HG03095 (cell line): ENCODE results near the gene ZNF687.
A peak's percentile ranks its signal among the peaks of the same experiment; 100 is the strongest.

Experiments used
- ATAC-seq: cut with Tn5 transposase; IDR thresholded peaks from one replicate; pipeline ENCODE4 v1.9.1; 2021; ENCODE audit warnings: moderate library complexity; ENCODE audit not compliant: unreplicated experiment

ZNF687 gene, protein sequence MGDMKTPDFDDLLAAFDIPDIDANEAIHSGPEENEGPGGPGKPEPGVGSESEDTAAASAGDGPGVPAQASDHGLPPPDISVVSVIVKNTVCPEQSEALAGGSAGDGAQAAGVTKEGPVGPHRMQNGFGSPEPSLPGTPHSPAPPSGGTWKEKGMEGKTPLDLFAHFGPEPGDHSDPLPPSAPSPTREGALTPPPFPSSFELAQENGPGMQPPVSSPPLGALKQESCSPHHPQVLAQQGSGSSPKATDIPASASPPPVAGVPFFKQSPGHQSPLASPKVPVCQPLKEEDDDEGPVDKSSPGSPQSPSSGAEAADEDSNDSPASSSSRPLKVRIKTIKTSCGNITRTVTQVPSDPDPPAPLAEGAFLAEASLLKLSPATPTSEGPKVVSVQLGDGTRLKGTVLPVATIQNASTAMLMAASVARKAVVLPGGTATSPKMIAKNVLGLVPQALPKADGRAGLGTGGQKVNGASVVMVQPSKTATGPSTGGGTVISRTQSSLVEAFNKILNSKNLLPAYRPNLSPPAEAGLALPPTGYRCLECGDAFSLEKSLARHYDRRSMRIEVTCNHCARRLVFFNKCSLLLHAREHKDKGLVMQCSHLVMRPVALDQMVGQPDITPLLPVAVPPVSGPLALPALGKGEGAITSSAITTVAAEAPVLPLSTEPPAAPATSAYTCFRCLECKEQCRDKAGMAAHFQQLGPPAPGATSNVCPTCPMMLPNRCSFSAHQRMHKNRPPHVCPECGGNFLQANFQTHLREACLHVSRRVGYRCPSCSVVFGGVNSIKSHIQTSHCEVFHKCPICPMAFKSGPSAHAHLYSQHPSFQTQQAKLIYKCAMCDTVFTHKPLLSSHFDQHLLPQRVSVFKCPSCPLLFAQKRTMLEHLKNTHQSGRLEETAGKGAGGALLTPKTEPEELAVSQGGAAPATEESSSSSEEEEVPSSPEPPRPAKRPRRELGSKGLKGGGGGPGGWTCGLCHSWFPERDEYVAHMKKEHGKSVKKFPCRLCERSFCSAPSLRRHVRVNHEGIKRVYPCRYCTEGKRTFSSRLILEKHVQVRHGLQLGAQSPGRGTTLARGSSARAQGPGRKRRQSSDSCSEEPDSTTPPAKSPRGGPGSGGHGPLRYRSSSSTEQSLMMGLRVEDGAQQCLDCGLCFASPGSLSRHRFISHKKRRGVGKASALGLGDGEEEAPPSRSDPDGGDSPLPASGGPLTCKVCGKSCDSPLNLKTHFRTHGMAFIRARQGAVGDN

DNA sequence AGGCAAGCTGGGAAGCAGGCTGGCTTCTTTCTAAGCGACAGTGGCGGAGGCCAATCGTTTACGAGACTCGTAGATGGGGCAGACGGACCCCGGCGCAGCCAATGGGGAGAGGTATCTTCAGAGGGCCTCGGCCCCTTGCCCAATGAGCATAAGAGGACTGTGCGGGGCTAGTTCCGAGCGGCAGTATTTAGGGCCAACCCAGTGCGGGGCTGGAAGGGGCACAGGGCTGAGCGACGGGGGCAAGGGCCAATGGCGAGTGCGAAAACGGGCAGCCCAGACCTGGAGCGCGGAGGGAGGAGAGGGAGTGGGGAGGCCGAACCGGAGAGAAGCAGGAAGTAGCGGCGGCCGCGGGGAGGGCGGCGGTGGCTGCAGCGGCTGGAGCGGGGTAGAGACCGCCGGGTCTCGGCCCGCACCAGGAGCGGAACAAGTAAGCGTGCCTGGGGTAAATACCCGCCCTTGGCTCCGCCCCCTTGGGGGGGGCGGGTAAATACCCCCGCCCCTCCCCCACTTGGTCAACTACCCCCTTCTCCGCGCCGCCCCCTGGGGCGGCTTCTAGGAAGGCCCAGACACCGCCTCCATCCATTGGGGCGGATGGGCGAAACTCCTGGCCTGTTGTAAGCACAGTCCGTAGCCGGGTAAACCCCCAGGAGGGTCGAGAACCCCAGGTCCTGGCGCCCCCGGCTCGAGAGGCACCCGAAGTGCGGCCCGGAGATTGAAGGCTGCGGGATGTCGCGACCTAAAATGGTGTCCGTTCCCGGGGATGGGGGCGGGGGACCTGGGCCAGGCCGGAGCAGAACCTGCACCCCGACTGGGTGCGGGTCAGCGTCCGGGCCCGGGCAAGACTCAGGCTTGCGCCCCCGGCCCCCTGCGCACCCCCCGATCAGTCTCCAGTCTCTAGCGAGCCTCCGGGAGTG is at the start of gene ZNF687:
Gene ZNF687, plus strand, starts transcription at position 331 of the 914 bp plus-strand sequence. CDS start 3,993 bp downstream, outside the sequence.
- peak; percentile 76 for ATAC-seq

DNA sequence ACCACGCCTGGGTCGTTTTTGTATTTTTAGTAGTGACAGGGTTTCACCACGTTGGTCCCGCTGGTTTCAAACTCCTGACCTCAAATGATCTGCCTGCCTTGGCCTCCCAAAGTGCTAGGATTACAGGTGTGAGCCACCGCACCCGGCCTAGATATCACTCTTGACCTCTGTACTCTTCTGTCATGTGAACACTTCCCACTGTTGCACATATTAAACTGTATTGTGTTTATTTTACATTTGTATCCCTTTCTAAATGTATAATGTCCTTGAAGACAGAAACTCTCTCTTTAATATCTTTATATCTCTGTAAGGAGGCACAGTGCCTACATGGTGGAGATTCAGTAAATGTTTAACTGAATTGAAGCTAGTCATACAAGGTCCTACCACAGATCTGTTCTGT is 46.9 kb upstream of the ZNF687 start:
- no peak for ATAC-seq

DNA sequence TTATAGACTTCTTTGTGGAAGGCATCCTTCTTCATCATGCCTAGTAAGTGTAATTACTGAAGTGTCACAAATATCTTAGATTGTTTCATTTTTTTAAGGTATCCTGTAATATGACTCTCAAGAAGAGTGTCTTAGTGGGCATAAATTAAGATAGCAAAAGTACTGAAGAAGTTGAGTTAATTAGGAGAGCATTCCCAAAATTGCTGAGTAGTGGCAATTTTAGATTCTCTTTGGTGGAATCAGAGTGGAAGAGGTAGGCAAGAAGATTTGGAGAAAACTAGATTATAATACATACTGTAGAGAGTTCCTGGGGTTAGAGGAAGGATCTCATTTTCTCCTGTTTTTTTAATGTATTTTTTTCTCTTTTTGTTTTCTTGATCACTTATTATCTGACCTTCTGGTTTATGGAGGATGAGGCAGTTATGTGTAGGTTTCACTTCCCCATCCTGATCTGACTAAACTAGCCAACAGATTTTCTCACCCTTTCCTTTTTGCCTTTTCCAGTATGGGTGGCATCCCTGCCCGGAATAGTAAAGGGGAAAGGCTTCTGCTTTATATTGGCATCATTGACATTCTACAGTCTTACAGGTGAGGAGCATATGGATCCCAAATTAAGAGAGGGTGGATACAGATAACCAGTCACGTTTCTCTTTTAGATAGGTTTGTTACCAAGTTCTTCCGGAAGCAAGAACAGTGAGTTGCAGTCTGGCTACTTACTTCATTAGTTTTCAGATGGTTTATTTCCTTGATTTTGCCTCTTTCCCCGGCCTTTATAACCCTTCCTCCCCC is 44.2 kb upstream of the ZNF687 start:
- no peak for ATAC-seq

DNA sequence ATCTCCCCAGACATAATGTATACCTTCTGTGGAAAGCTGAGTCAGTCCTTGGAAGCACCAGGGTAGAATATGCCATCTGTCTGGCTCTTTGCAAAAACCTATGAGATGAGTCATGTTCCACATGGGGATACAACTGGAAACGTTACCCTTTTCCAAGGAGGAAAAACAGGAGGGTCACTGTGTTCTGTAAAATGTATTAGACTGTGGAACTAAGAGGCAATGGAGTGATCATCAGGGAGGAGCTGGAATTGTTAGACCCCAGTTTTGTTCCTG is 43.7 kb upstream of the ZNF687 start:
- no peak for ATAC-seq

DNA sequence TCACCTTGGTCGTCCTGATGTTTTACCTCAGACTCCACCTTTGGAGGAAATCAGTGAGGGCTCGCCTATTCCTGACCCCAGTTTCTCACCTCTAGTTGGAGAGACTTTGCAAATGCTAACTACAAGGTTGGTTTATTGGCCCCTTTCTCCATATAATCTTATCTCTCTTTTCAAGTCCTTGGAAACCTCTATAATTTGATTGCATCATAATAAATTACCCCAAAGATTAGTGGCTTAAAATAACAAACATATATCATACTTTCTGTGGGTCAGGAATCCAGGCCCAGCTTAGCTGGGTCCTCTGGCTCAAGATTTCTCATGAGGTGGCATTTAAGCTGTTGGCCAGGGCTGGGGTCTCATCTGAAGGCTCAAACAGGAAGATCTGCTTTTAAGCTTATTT is 39.7 kb upstream of the ZNF687 start:
- ATAC-seq = no peak

DNA sequence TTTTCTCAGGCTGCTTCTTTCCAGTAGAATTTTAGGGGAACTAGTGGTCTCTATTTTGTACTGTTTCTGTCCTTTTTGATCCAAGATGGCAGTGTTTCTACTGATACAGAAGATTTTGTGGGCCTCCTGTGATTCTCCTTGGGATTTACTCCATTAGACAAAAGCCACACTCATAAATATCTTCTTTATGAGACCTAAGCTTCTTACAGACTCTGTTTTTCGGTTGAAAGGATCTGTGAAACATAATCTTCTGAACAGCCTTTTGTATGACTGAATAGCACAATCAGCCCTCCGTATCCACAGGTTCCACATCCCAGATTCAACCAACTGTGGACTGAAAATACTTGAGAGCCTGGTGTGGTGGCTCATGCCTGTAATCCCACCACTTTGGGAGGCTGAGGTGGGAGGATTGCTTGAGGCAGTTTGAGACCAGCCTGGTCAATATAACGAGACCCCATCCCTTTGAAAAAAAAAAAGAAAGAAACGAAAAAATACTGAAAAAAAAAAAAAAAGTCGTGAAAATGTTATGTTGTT is 38.3 kb upstream of the ZNF687 start:
- no peak for ATAC-seq

DNA sequence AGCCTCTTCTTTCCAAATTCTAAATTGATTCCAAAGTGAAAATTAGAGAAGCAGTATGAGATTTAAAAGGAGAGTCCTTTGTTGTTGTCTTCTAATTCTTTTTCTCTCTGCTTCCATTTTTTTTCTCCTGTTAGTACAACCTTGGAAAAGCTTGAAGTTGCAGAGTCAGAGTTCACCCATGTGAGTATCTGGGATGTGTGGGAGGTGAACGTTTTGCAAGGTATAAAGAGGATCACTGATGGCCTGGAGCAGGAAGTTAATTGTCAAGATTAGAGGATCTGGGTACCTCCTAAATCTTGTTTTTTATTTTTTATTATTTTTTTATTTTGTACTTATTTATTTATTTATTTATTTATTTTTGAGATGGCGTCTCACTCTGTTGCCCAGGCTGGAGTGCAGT is 35.3 kb upstream of the ZNF687 start:
- no peak for ATAC-seq

DNA sequence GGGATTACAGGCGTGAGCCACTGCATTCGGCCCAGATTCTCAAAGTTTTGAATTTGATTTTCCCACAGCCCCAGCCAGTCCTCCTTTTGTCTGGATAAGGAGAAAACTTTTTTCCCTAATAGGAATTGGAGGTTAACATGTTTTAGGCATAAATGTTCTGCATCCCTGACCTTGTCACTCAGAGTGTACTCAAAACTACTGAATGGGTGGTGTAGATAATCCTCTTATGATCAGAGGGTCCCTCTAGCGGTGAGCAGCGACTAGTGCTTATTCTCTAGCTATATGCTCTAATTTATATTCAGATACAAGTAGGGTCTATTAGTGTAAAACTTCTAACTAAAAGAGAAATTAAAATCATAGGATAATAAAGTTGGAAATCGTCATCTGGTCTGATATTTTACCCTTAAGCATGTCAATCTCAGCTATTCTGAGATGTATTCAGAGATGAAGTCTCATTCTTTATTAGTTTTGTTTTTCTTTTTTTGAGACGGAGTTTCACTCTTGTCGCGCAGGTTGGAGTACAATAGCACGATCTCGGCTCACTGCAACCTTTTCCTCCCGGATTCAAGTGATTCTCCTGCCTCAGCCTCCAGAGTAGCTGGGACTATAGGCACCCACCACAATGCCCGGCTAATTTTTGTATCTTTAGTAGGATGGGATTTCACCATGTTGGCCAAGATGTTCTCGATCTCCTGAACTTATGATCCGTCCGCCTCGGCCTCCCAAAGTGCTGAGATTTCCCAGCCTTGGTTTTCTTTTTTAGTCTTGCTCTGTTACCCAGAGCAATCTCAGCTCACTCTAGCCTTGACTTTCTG is 30.2 kb upstream of the ZNF687 start:
- ATAC-seq = no peak

DNA sequence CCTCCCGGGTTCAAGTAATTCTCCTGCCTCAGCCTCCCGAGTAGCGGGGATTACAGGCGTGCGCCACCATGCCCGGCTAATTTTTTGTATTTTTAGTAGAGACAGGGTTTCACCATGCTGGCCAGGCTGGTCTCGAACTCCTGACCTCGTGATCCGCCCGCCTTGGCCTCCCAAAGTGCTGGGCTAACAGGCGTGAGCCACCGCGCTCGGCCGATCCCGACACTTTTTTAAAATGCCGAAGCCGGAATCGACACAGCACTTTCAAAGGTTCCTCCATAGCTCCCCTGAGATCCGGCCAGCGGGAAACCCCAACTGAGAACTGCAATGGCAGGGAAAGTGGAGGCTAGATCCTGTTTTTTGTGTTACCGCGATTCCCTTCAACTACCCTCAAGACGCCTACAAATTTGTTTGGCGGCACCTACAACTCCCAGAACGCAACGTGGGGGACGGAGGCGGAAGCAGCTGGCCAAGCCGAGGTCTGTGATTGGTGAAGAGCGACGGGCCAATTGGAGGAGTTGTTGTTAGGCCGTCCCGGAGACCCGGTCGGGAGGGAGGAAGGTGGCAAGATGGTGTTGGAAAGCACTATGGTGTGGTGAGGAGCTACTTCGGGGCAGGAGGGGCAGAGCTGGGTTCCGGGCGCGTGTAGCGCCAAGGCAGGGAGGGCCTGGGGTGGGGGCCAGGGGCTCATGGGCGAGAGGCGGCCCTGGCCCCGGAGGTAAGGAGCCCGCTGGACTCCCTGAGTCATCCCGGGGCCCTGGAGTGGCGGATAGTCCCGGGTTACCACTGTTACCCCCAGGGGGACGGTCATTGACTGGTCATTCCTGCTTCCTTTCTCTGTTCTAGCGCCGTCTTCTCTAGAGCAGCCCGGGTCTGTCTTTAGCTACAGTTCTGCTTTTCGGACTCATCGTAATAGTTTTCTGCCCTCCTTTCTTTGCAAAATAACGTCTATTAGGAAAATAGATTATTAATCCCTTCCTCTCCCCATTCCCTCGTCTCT is 27.6 kb upstream of the ZNF687 start, which contains the start of gene PSMD4:
Gene PSMD4, plus strand, starts transcription at position 518 of the 997 bp plus-strand sequence. Its CDS starts 49 bp downstream, at position 567.
- ATAC-seq = peak; percentile 88

DNA sequence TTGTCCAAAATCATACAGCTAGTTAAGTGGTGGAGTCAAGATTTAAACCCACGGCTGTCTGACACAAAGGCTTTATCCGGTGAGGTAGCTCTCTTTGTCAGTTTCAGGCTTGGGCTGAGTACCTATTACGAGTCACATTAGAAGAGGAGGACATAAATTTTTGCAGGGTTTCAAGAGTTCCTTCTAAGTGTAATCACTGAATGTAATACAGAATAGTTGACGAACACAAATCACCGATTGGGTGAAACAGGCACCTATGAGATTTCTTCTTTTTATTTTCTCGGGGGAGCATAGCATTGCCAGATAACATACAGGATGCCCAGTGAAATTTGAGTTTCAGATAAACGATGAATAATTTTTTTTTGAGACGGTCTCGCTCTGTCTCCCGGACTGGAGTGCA is 26.7 kb upstream of the ZNF687 start:
- ATAC-seq = no peak

DNA sequence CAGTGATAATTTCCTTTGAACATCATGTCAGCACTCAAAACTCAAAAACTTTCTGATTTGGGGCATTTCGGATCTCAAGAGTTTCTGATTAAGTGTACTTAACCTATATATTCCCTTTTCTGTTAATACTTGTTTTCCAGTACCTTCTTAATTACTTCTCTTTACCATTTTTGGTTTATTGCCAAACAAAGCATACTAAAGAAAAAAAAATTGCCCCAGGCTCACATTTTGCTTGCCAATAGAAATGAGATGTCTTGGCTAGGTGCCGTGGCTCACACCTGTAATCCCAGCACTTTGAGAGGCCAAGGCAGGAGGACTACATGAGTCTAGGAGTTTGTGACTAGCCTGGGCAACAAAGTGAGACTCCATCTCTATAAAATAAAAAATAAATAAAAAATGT is 22.7 kb upstream of the ZNF687 start:
- ATAC-seq = no peak

DNA sequence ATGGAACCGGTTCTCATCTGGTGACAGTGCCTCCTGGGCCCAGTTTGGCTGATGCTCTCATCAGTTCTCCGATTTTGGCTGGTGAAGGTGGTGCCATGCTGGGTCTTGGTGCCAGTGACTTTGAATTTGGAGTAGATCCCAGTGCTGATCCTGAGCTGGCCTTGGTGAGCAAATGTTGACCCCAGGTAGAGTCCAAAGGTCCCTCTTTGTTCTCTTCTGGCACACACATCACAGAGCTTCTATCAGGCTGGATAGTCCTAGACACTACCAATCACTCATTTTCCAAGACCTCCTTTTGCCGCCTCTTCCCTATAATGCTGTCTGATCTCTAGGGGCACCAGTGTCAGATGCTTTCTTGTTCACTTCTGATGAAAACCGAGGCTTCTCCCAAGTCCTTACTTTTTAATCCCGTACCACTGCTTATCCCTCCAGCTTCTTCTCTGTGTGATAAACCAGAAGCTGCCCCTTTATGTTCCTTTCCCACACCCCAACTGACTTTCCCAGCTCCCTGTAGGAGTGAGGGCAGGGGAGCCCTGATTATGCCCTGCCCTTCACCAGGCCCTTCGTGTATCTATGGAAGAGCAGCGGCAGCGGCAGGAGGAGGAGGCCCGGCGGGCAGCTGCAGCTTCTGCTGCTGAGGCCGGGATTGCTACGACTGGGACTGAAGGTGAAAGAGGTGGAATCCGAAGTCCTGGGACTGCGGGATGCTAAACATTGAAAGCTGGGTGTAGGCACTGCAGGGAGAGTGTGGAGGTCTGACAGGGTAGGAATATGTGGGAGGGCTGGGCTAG is 16.5 kb upstream of the ZNF687 start:
- no peak for ATAC-seq

DNA sequence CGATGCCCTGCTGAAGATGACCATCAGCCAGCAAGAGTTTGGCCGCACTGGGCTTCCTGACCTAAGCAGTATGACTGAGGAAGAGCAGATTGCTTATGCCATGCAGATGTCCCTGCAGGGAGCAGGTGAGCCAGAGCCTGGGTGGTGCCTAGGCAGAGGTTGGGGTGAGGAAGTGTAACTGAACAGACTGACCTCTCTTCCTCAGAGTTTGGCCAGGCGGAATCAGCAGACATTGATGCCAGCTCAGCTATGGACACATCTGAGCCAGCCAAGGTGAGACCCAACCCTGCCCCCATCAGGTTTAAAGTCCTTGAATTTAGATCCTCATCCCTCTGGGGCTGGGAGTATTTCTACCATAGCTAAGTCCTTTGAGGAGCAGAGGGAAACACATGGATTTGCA is 15.8 kb upstream of the ZNF687 start:
- ATAC-seq = no peak

DNA sequence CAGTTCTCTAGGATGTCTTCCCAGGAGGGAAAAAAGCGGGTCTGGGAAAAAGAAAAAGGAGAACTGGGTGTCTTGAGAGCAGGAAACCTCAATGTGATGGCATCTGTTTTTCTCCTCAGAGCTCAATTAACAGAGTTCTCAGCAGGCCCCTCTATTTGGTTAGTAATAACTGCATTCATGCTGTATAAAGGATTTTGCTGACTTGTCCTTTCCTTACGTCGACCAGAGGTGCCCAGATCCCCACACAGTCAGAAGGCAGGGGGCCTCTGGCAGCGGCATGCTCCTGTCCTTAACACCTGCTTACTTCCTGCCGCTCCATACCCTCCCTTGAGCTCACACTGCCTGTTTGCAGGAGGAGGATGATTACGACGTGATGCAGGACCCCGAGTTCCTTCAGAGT is 15.3 kb upstream of the ZNF687 start:
- no peak for ATAC-seq

DNA sequence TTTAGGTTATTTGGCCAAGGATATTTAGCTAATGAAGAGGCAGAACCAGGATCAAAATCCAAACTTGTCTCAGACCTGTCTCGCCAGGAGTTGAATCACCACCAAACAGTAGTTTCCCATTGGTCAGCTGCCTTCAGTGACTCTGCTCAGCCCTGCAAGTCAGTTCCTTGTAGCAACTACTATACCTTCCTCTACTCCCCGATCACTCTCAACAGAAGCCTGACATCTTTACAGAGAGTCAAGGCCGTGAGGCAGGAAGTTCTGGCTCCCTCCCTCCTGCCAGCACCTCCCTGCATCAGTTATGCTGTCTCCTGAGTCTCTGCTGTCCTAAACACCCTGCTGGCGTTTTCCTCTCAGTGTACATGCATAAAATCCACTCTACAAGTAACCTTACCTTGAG is 14.3 kb upstream of the ZNF687 start:
- ATAC-seq = no peak

DNA sequence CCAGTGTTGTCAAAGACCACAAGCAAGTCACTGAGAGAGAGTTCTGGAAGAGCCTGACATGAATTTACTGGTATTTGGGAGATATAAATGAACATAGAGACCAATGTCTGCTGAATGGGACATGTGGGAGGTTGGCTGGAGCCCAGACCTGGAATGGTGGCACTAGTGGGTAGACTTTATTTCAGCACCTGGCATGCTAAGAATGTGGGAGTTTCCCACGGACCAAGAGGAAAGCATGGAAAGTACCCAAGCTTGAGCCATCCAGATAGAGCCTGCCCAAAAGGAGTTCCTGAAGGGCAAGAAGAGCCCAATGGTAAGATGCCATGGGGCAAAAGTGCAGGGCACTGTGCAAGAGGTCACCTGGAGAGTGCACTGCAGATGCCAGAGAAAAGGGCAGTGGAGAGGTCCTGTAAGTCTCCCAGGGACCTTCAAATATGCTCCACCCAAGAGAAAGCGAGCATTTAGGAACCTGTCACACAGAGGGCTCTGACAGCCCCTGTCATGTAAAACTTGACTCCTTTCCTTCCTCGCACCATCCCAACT is 8.1 kb upstream of the ZNF687 start:
- ATAC-seq = no peak
